Activated naive CD4-positive, alpha-beta T cell treated with anti-CD3 and anti-CD28 coated beads, Interleukin-2, amount 10 ng/mL, durations not matched to agents 7 days and 5 days (primary cell): ENCODE measurements around the gene CDH4.

Experiments
- CTCF ChIA-PET: fragments of 350-600 bp; sonication (Branson Sonifier 250); formaldehyde crosslinking; loops from one replicate; lab custom pipeline; 2021; ENCODE audit warnings: antibody characterized with exemption; lab: Charles Lee
- DNase-seq: peaks from one replicate; pipeline ENCODE4 v3.0.0-alpha.2; 2020
- H3K27ac Mint-ChIP-seq: one replicate; pipeline ENCODE4 v1.8.0; 2021; ENCODE audit warnings: mild to moderate bottlenecking, moderate library complexity, mixed read lengths
- H3K27me3 Mint-ChIP-seq: one replicate; pipeline ENCODE4 v1.8.0; 2021; ENCODE audit warnings: mild to moderate bottlenecking, mixed read lengths
- H3K36me3 Mint-ChIP-seq: one replicate; pipeline ENCODE4 v1.8.0; 2021; ENCODE audit warnings: mixed read lengths
- H3K4me1 Mint-ChIP-seq: one replicate; pipeline ENCODE4 v1.8.0; 2021; ENCODE audit warnings: mixed read lengths
- H3K4me3 Mint-ChIP-seq: one replicate; pipeline ENCODE4 v1.8.0; 2021; ENCODE audit warnings: mild to moderate bottlenecking, moderate library complexity, mixed read lengths
- H3K9me3 Mint-ChIP-seq: one replicate; pipeline ENCODE4 v1.8.0; 2021; ENCODE audit warnings: mixed read lengths

CDH4 gene

DNA sequence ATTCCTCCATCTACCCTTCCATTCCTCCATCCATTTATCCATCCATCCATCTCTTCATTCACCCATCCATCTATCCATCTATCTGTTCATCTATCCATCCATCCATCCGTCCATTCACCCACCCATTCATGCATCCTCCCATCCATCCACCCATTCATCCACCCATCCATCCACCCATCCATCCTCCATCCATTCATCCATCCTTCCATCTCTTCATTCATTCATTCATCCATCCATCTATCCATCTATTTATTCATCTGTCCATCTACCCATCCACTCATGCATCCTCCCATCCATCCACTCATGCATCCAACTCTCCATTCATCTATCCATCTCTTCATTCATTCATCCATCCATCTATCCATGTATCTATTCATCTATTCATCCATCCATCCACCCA, 380.9 kb downstream of the CDH4 start:
- no peak for DNase-seq
- H3K36me3 Mint-ChIP-seq: no peaks in the 10 kb centered on the region
- CTCF ChIA-PET: no interaction called here
- H3K27ac Mint-ChIP-seq: no peak overlapping the region
- no peaks in the 10 kb centered on the region for H3K9me3 Mint-ChIP-seq
- no peaks in the 10 kb centered on the region for H3K4me1 Mint-ChIP-seq
- H3K4me3 Mint-ChIP-seq: no peak overlapping the region
- no peaks in the 10 kb centered on the region for H3K27me3 Mint-ChIP-seq

DNA sequence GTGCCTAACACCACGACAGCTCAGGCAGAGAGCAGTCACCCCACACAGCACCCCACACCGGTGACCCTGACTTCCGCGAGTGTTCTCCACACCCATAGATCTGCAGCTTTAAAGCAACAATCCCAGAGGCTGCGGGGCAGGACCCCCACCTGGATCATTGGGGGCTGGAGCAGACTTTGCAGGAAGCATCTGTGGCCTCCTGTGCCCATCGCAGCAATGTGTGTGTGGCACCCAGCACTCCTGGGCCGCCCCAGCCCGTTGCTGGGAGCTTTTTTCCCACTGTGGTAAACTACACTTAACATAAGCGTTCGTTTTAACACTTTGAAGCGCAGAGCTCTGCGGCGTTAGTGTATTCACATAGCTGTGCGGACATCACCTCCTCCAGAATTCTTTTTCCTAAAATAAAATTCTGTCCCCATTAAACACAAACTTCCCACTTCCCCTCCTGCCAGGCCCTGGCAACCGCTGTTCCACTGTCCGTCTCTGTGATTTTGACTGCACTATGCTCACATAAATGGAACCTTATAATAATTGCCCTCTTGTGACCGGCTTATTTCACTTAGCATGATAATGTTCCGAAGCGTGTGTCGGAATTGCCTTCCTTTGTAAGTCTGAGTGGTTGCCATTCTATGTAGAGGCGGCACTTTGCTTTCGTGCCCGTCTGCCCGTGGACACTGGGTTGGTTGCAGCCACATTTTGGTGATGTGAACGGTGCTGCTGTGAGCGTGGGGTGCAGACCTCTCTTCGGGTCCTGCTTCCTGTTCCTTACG, 382.5 kb downstream of the CDH4 start:
- DNase-seq: no peak
- CTCF ChIA-PET: no interaction called here
- H3K27me3 Mint-ChIP-seq: no peaks in the 10 kb centered on the region
- no peak overlapping the region for H3K27ac Mint-ChIP-seq
- H3K4me3 Mint-ChIP-seq: no peak overlapping the region
- no peaks in the 10 kb centered on the region for H3K4me1 Mint-ChIP-seq
- no peaks in the 10 kb centered on the region for H3K9me3 Mint-ChIP-seq
- H3K36me3 Mint-ChIP-seq: no peaks in the 10 kb centered on the region

GRCh38 chr20:61635721-61636455, 383.8 kb downstream of the CDH4 start:
- DNase-seq: no peak
- no peak overlapping the region for H3K4me3 Mint-ChIP-seq
- H3K9me3 Mint-ChIP-seq: no peaks in the 10 kb centered on the region
- no peaks in the 10 kb centered on the region for H3K36me3 Mint-ChIP-seq
- no peaks in the 10 kb centered on the region for H3K27me3 Mint-ChIP-seq
- no peak overlapping the region for H3K27ac Mint-ChIP-seq
- no peaks in the 10 kb centered on the region for H3K4me1 Mint-ChIP-seq
- CTCF ChIA-PET: no interaction called here

GRCh38 chr20:61636531-61637116, 384.6 kb downstream of the CDH4 start:
- CTCF ChIA-PET: no interaction called here
- Mint-ChIP-seq H3K27me3 (no peaks in the 10 kb centered on the region), H3K4me3 (no peak overlapping the region), H3K4me1 (no peaks in the 10 kb centered on the region), H3K36me3 (no peaks in the 10 kb centered on the region), H3K9me3 (no peaks in the 10 kb centered on the region), H3K27ac (no peak overlapping the region)
- DNase-seq: no peak

GRCh38 chr20:61638802-61639585, 386.9 kb downstream of the CDH4 start:
- H3K27me3 Mint-ChIP-seq: no peaks in the 10 kb centered on the region
- no peaks in the 10 kb centered on the region for H3K9me3 Mint-ChIP-seq
- H3K27ac Mint-ChIP-seq: no peak overlapping the region
- DNase-seq: no peak
- H3K36me3 Mint-ChIP-seq: no peaks in the 10 kb centered on the region
- H3K4me3 Mint-ChIP-seq: no peak overlapping the region
- CTCF ChIA-PET: no interaction called here
- no peaks in the 10 kb centered on the region for H3K4me1 Mint-ChIP-seq

DNA sequence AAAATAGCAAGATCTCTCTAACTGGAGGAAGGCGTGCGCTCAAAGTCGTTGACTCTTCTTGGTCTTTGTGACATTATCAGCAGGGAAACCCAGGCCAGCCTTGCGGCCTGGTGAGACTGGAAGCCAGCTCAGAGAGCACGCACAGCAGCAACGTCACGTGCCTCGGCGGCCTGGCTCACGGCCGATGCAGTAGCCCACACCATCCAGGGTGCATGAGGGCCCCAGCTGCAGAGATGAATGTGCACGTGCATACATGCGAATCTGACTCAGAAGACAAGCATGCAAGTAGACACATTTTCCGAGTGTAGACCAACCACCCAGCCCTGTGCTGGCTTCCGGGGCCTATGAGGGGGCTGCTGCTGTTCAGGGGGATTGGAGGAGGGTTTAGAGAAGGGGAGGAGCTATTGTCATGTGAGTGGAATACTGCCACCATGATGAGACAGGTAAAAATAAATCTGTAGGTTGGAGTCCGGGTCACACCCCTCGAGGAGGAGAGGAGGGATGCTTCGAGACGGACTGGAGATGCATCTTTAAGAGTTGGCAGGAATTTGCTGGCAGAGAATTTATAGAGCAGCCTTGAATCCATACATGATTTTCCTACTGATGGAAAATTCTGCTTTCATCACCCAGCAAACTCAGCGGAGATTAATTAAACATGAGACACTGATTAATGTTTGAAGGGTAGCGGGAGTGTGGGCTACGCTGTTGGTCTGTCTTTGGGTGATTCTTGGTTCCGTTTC, 388.2 kb downstream of the CDH4 start:
- Mint-ChIP-seq H3K36me3 (no peaks in the 10 kb centered on the region), H3K9me3 (no peaks in the 10 kb centered on the region), H3K4me3 (no peak overlapping the region), H3K27me3 (no peaks in the 10 kb centered on the region), H3K27ac (no peak overlapping the region), H3K4me1 (no peaks in the 10 kb centered on the region)
- CTCF ChIA-PET: no interaction called here
- DNase-seq: no peak

DNA sequence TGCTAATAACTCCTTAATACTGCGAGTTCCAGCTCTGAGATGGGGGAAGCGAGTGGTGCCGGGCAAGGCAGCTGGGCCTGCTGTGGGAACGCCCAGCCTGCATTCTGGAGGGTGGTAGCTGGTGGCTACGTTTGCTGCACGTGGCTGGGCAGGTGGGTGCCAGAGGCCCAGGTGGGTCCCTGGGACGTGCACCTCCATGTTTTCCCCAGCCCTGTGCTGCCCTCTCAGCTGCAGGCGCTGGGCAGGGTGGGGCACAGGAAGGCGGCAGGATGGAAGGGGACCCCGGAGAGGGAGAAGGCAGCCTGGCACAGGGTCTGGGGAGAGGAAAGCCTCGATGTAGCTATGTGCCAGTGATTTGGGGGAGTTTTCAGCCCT, 388.8 kb downstream of the CDH4 start:
- H3K4me1 Mint-ChIP-seq: no peaks in the 10 kb centered on the region
- CTCF ChIA-PET: no interaction called here
- DNase-seq: no peak
- no peaks in the 10 kb centered on the region for H3K36me3 Mint-ChIP-seq
- no peak overlapping the region for H3K27ac Mint-ChIP-seq
- no peaks in the 10 kb centered on the region for H3K9me3 Mint-ChIP-seq
- no peaks in the 10 kb centered on the region for H3K27me3 Mint-ChIP-seq
- H3K4me3 Mint-ChIP-seq: no peak overlapping the region

GRCh38 chr20:61643656-61644377, 391.8 kb downstream of the CDH4 start:
- H3K27me3 Mint-ChIP-seq: no peaks in the 10 kb centered on the region
- H3K4me1 Mint-ChIP-seq: no peaks in the 10 kb centered on the region
- DNase-seq: no peak
- no peak overlapping the region for H3K27ac Mint-ChIP-seq
- no peaks in the 10 kb centered on the region for H3K36me3 Mint-ChIP-seq
- CTCF ChIA-PET: no interaction called here
- no peaks in the 10 kb centered on the region for H3K9me3 Mint-ChIP-seq
- H3K4me3 Mint-ChIP-seq: no peak overlapping the region

GRCh38 chr20:61644378-61645076, 392.5 kb downstream of the CDH4 start:
- CTCF ChIA-PET: no interaction called here
- Mint-ChIP-seq H3K9me3 (no peaks in the 10 kb centered on the region), H3K27ac (no peak overlapping the region), H3K4me1 (no peaks in the 10 kb centered on the region), H3K4me3 (no peak overlapping the region), H3K27me3 (no peaks in the 10 kb centered on the region), H3K36me3 (no peaks in the 10 kb centered on the region)
- DNase-seq: no peak

- no peaks in the 10 kb centered on the region for H3K36me3 Mint-ChIP-seq
- H3K9me3 Mint-ChIP-seq: no peaks in the 10 kb centered on the region
- CTCF ChIA-PET: no interaction called here
- no peak overlapping the region for H3K27ac Mint-ChIP-seq
- H3K27me3 Mint-ChIP-seq: no peaks in the 10 kb centered on the region
- no peaks in the 10 kb centered on the region for H3K4me1 Mint-ChIP-seq
- no peak overlapping the region for H3K4me3 Mint-ChIP-seq
- no peak for DNase-seq
Observed at GRCh38 chr20:61645732-61646131, 393.7 kb downstream of the CDH4 start.

DNA sequence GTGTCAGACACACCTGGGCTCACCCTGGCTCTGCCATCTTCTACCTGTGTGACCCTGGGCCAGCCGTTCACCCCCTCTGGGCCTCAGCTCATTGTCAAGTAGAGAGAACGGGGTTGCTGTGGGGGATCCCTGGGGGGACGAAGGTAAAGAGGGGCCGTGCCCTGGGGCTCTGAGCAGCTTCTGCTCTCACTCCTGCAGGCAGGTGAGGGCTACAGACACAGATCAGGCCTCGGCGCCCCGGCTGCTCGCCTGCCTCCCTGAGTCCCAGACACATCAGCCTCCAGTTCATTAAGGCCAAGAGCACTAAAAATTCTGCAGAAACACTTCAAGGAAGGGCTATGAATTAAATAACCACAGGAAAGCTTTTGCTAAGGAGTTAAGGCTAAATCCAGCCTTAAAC, 394.4 kb downstream of the CDH4 start:
- H3K4me1 Mint-ChIP-seq: no peaks in the 10 kb centered on the region
- H3K9me3 Mint-ChIP-seq: no peaks in the 10 kb centered on the region
- no peaks in the 10 kb centered on the region for H3K36me3 Mint-ChIP-seq
- H3K4me3 Mint-ChIP-seq: no peak overlapping the region
- no peaks in the 10 kb centered on the region for H3K27me3 Mint-ChIP-seq
- CTCF ChIA-PET: no interaction called here
- H3K27ac Mint-ChIP-seq: no peak overlapping the region
- no peak for DNase-seq

GRCh38 chr20:61646986-61647385, 394.9 kb downstream of the CDH4 start:
- Mint-ChIP-seq H3K4me1 (no peaks in the 10 kb centered on the region), H3K9me3 (no peaks in the 10 kb centered on the region), H3K4me3 (no peak overlapping the region), H3K27ac (no peak overlapping the region), H3K36me3 (no peaks in the 10 kb centered on the region), H3K27me3 (no peaks in the 10 kb centered on the region)
- DNase-seq: no peak
- CTCF ChIA-PET: no interaction called here

DNA sequence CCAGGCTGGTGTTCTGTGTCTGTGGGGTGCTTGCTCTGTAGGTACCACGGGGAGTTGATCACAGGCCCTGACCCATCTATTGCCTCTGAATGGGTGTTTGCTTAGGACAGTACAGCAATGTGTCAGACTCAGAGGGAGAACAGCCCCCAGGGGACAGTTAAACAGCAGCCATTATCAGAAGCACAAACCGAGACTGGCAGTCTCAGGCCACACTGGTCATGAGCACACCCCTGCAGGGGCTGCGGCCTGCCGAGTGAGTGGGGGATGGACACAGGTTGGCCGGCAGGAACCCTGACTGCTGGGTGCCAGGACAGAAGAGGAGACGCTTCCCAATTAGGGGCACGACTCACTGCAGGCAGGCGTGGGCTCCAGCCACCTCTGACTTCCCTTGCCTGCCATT, 395.6 kb downstream of the CDH4 start:
- Mint-ChIP-seq H3K27me3 (no peaks in the 10 kb centered on the region), H3K9me3 (no peaks in the 10 kb centered on the region), H3K27ac (no peak overlapping the region), H3K4me1 (no peaks in the 10 kb centered on the region), H3K36me3 (no peaks in the 10 kb centered on the region), H3K4me3 (no peak overlapping the region)
- no peak for DNase-seq
- CTCF ChIA-PET: no interaction called here
